Activated T-helper 1 cell treated with Interleukin-2 at 50 U/mL for 16 hours (primary cell): ENCODE measurements around the gene RPL19.

Experiments used
- DNase-seq: peaks from one replicate; pipeline ENCODE4 v3.0.0-alpha.2; 2020; ENCODE audit warnings: low read depth

RPL19 gene

GRCh38 chr17:39197380-39198185 lies 2.5 kb upstream of the RPL19 start, which contains the start of gene CACNB1:
CACNB1 (minus strand) TSS chr17:39197669; CDS start chr17:39197495, 174 bp downstream.
- DNase-seq, result peak; percentile 50

GRCh38 chr17:39198186-39198566 lies 1.9 kb upstream of the RPL19 start:
- DNase-seq, result no peak

GRCh38 chr17:39199820-39200069 lies 338 bp upstream of the RPL19 start:
- DNase-seq, result peak; percentile 75

GRCh38 chr17:39200957-39201510 lies 951 bp downstream of the RPL19 start:
- DNase-seq, result no peak

GRCh38 chr17:39204245-39204644 lies 4.2 kb downstream of the RPL19 start:
- DNase-seq, result no peak

GRCh38 chr17:39205112-39205526 lies 5.0 kb downstream of the RPL19 start:
- no peak for DNase-seq

GRCh38 chr17:39208136-39208535 lies 8.1 kb downstream of the RPL19 start:
- DNase-seq, result no peak

- no peak for DNase-seq
These were observed 8.8 kb downstream of the RPL19 start for GRCh38 chr17:39208893-39209292.

- DNase-seq, result peak; percentile 48
These were observed 9.4 kb downstream of the RPL19 start for GRCh38 chr17:39209317-39210092.

GRCh38 chr17:39210093-39210434 lies 10.0 kb downstream of the RPL19 start:
- DNase-seq, result no peak

GRCh38 chr17:39212195-39212810 lies 12.2 kb downstream of the RPL19 start:
- no peak for DNase-seq

- no peak for DNase-seq
These were observed 12.9 kb downstream of the RPL19 start for GRCh38 chr17:39212841-39213480.

GRCh38 chr17:39213852-39214251 lies 13.8 kb downstream of the RPL19 start:
- DNase-seq, result no peak

- no peak for DNase-seq
These were observed 17.8 kb downstream of the RPL19 start for GRCh38 chr17:39217734-39218369.

GRCh38 chr17:39218906-39219305 lies 18.8 kb downstream of the RPL19 start:
- no peak for DNase-seq

GRCh38 chr17:39219647-39220154 lies 19.6 kb downstream of the RPL19 start:
- DNase-seq, result no peak

GRCh38 chr17:39221572-39221971 lies 21.5 kb downstream of the RPL19 start:
- no peak for DNase-seq

- no peak for DNase-seq
These were observed 22.1 kb downstream of the RPL19 start for GRCh38 chr17:39222151-39222550.

- no peak for DNase-seq
These were observed 23.1 kb downstream of the RPL19 start for GRCh38 chr17:39222866-39223834.
